Measurements from ENCODE around the gene ABCA1.

ABCA1 gene

GRCh38 chr9:104882086-104882485 lies 45.9 kb downstream of the ABCA1 start:
- no peaks in the 10 kb centered on the region for H3K9me3 ChIP-seq (ENCODE audit: insufficient read depth, low read length, severe bottlenecking)
- H3K36me3 ChIP-seq (ENCODE audit: insufficient read depth, low read length), result no peaks in the 10 kb centered on the region
- no peak overlapping the region for H2AFZ ChIP-seq (ENCODE audit: low read depth, low read length)
- no peak overlapping the region for H3K4me3 ChIP-seq (ENCODE audit: low read depth in 1 of 2, low read length in 2 of 2)
- no peaks in the 10 kb centered on the region; the same call in 1 of the 2 replicates for H4K20me1 ChIP-seq (ENCODE audit: insufficient read depth, low read length)
- H3K79me2 ChIP-seq (ENCODE audit: insufficient read depth, low read length), result no peaks in the 10 kb centered on the region
- no peaks in the 10 kb centered on the region for H3K4me1 ChIP-seq (ENCODE audit: insufficient read depth, low read length)
- H3K9ac ChIP-seq (ENCODE audit: low read depth, low read length), result no peak overlapping the region
- TF ChIP-seq EZH2 (IDR thresholded peaks at IDR 0.05; ENCODE audit: borderline replicate concordance, low read depth, low read length, severe bottlenecking), result no peak
- TF ChIP-seq CTCF (IDR thresholded peaks at IDR 0.05; ENCODE audit: borderline replicate concordance, extremely low read depth, low read length, poor library complexity, severe bottlenecking), result no peak
- DNase-seq, result no peak
- H3K27me3 ChIP-seq (ENCODE audit: insufficient read depth, low read length, poor library complexity), result no peaks in the 10 kb centered on the region
- no peak overlapping the region for H3K4me2 ChIP-seq (ENCODE audit: insufficient read depth, low read length)
- H3K27ac ChIP-seq (ENCODE audit: low read length), result no peak overlapping the region
- no peak for ATAC-seq (ENCODE audit: insufficient read depth, low read depth)

GRCh38 chr9:104879555-104880309 lies 48.2 kb downstream of the ABCA1 start:
- Histone ChIP-seq H3K4me1 (ENCODE audit: insufficient read depth, low read length) (no peaks in the 10 kb centered on the region), H3K4me3 (ENCODE audit: low read depth in 1 of 2, low read length in 2 of 2) (no peak overlapping the region), H3K9ac (ENCODE audit: low read depth, low read length) (no peak overlapping the region), H3K27me3 (ENCODE audit: insufficient read depth, low read length, poor library complexity) (no peaks in the 10 kb centered on the region), H2AFZ (ENCODE audit: low read depth, low read length) (no peak overlapping the region), H3K79me2 (ENCODE audit: insufficient read depth, low read length) (no peaks in the 10 kb centered on the region), H3K27ac (ENCODE audit: low read length) (no peak overlapping the region), H3K4me2 (ENCODE audit: insufficient read depth, low read length) (no peak overlapping the region), H4K20me1 (ENCODE audit: insufficient read depth, low read length) (no peaks in the 10 kb centered on the region; the same call in 1 of the 2 replicates), H3K36me3 (ENCODE audit: insufficient read depth, low read length) (no peaks in the 10 kb centered on the region), H3K9me3 (ENCODE audit: insufficient read depth, low read length, severe bottlenecking) (no peaks in the 10 kb centered on the region)
- no peak for ATAC-seq (ENCODE audit: insufficient read depth, low read depth)
- DNase-seq, result no peak
- TF ChIP-seq EZH2 (IDR thresholded peaks at IDR 0.05; ENCODE audit: borderline replicate concordance, low read depth, low read length, severe bottlenecking) (no peak), CTCF (IDR thresholded peaks at IDR 0.05; ENCODE audit: borderline replicate concordance, extremely low read depth, low read length, poor library complexity, severe bottlenecking) (no peak)

- Histone ChIP-seq H3K9me3 (ENCODE audit: insufficient read depth, low read length, severe bottlenecking) (no peaks in the 10 kb centered on the region), H3K4me3 (ENCODE audit: low read depth in 1 of 2, low read length in 2 of 2) (no peak overlapping the region), H3K27ac (ENCODE audit: low read length) (no peak overlapping the region), H3K27me3 (ENCODE audit: insufficient read depth, low read length, poor library complexity) (no peaks in the 10 kb centered on the region), H3K4me1 (ENCODE audit: insufficient read depth, low read length) (no peaks in the 10 kb centered on the region), H4K20me1 (ENCODE audit: insufficient read depth, low read length) (no peaks in the 10 kb centered on the region), H3K4me2 (ENCODE audit: insufficient read depth, low read length) (no peak overlapping the region), H2AFZ (ENCODE audit: low read depth, low read length) (no peak overlapping the region), H3K36me3 (ENCODE audit: insufficient read depth, low read length) (no peaks in the 10 kb centered on the region), H3K9ac (ENCODE audit: low read depth, low read length) (no peak overlapping the region), H3K79me2 (ENCODE audit: insufficient read depth, low read length) (no peaks in the 10 kb centered on the region)
- DNase-seq (no peak), ATAC-seq (ENCODE audit: insufficient read depth, low read depth) (no peak)
- TF ChIP-seq EZH2 (IDR thresholded peaks at IDR 0.05; ENCODE audit: borderline replicate concordance, low read depth, low read length, severe bottlenecking) (no peak), CTCF (IDR thresholded peaks at IDR 0.05; ENCODE audit: borderline replicate concordance, extremely low read depth, low read length, poor library complexity, severe bottlenecking) (no peak)
Measured at GRCh38 chr9:104876587-104876986, 51.4 kb downstream of the ABCA1 start.

Data from DND-41 (cell line).